Astrocyte (in vitro differentiated cells and primary cell): ENCODE results near the gene IFT43. TPM values are rescaled to one million over a fixed set of nuclear protein-coding genes. Genes with fewer than 3 reads are reported as not detected.

Source experiments
- DNase-seq: peaks from one replicate; pipeline ENCODE4 v3.0.0-alpha.2; 2010; ENCODE audit warnings: low read depth
- FAIRE-seq: peaks from 2 replicates; lab custom pipeline; 2011; peaks lifted over from hg19 to GRCh38; lab: Jason Lieb, UNC
- H2AFZ ChIP-seq: 2 replicates; pipeline ENCODE4 v1.6.0; 2012; ENCODE audit warnings: low read depth, low read length, inconsistent platforms
- H3K27ac ChIP-seq: 2 replicates; pipeline ENCODE4 v1.5.1; 2011; ENCODE audit warnings: low read depth, low read length, inconsistent platforms
- H3K27me3 ChIP-seq: 2 replicates; pipeline ENCODE4 v1.6.0; 2011; ENCODE audit warnings: low read length, inconsistent platforms; ENCODE audit not compliant: insufficient read depth
- H3K36me3 ChIP-seq: 2 replicates; pipeline ENCODE4 v1.5.1; 2011; ENCODE audit warnings: low read length, inconsistent platforms; ENCODE audit not compliant: insufficient read depth
- H3K4me1 ChIP-seq: 2 replicates; pipeline ENCODE4 v1.5.1; 2011; ENCODE audit warnings: low read length, inconsistent platforms; ENCODE audit not compliant: insufficient read depth
- H3K4me2 ChIP-seq: 2 replicates; pipeline ENCODE4 v1.6.0; 2012; ENCODE audit warnings: low read length, inconsistent platforms
- H3K4me3 ChIP-seq: 2 replicates; pipeline ENCODE4 v1.5.1; 2011; ENCODE audit warnings: low read depth, mild to moderate bottlenecking, low read length, inconsistent platforms; ENCODE audit not compliant: insufficient read depth
- H3K79me2 ChIP-seq: 2 replicates; pipeline ENCODE4 v1.6.0; 2012; ENCODE audit warnings: mild to moderate bottlenecking, low read length, inconsistent platforms; ENCODE audit not compliant: insufficient read depth
- H3K9ac ChIP-seq: 2 replicates; pipeline ENCODE4 v1.6.0; 2012; ENCODE audit warnings: mild to moderate bottlenecking, low read length, inconsistent platforms
- H3K9me3 ChIP-seq: 2 replicates; pipeline ENCODE4 v1.5.1; 2012; ENCODE audit warnings: low read depth, mild to moderate bottlenecking, low read length, inconsistent platforms; ENCODE audit not compliant: insufficient read depth
- H4K20me1 ChIP-seq: 2 replicates; pipeline ENCODE4 v1.6.0; 2012; ENCODE audit warnings: low read length, inconsistent platforms; ENCODE audit not compliant: insufficient read depth
- H3K27ac Mint-ChIP-seq: one replicate; pipeline ENCODE4 v1.8.0; 2021; ENCODE audit warnings: mild to moderate bottlenecking, mixed read lengths; ENCODE audit not compliant: unreplicated experiment
- H3K27me3 Mint-ChIP-seq: one replicate; pipeline ENCODE4 v1.8.0; 2021; ENCODE audit warnings: low read depth, mixed read lengths; ENCODE audit not compliant: unreplicated experiment
- H3K36me3 Mint-ChIP-seq: one replicate; pipeline ENCODE4 v1.8.0; 2021; ENCODE audit warnings: low read depth, mixed read lengths; ENCODE audit not compliant: unreplicated experiment
- H3K4me1 Mint-ChIP-seq: one replicate; pipeline ENCODE4 v1.8.0; 2021; ENCODE audit warnings: low read depth, mixed read lengths; ENCODE audit not compliant: unreplicated experiment
- H3K4me3 Mint-ChIP-seq: one replicate; pipeline ENCODE4 v1.8.0; 2021; ENCODE audit warnings: mild to moderate bottlenecking, moderate library complexity, mixed read lengths; ENCODE audit not compliant: unreplicated experiment
- H3K9me3 Mint-ChIP-seq: one replicate; pipeline ENCODE4 v1.8.0; 2021; ENCODE audit warnings: mild to moderate bottlenecking, mixed read lengths; ENCODE audit not compliant: unreplicated experiment
- CTCF ChIP-seq: IDR thresholded peaks from 2 replicates; pipeline ENCODE4 v1.5.1; 2011; ENCODE audit warnings: low read depth, mild to moderate bottlenecking, inconsistent platforms, low read length, moderate library complexity; ENCODE audit not compliant: insufficient read depth
- EZH2 ChIP-seq: IDR thresholded peaks from 2 replicates; pipeline ENCODE4 v1.6.1; 2012; ENCODE audit warnings: mild to moderate bottlenecking, low read length, inconsistent platforms; ENCODE audit not compliant: insufficient read depth
- total RNA-seq: library from RNA; stranded (reverse); gene quantifications from 2 replicates; pipeline ENCODE4 v1.2.1, GENCODE V29; 2021

Gene IFT43
- total RNA-seq, 1 donor from 2014 or later, result 29.4 TPM

- Histone ChIP-seq H3K4me1 (peaks cover 16% of the 10 kb centered on the region), H3K27ac (no peak overlapping the region), H4K20me1 (no peaks in the 10 kb centered on the region), H3K27me3 (no peaks in the 10 kb centered on the region), H3K36me3 (peaks cover 3% of the 10 kb centered on the region), H3K4me3 (no peak overlapping the region), H3K9ac (no peak overlapping the region), H2AFZ (no peak overlapping the region), H3K4me2 (no peak overlapping the region), H3K9me3 (no peaks in the 10 kb centered on the region), H3K79me2 (peaks cover 16% of the 10 kb centered on the region)
- FAIRE-seq (no peak), DNase-seq (no peak)
- peaks cover 7% of the 10 kb centered on the region for H3K36me3 Mint-ChIP-seq
- no peak overlapping the region for H3K27ac Mint-ChIP-seq
- peak overlapping the region; percentile 96 for H3K4me3 Mint-ChIP-seq
- no peaks in the 10 kb centered on the region for H3K9me3 Mint-ChIP-seq
- TF ChIP-seq CTCF (no peak), EZH2 (no peak)
- H3K27me3 Mint-ChIP-seq, result no peaks in the 10 kb centered on the region
- H3K4me1 Mint-ChIP-seq, result peaks cover 13% of the 10 kb centered on the region
Measured at GRCh38 chr14:75987201-75987970, 1.8 kb downstream of the IFT43 start.

DNA sequence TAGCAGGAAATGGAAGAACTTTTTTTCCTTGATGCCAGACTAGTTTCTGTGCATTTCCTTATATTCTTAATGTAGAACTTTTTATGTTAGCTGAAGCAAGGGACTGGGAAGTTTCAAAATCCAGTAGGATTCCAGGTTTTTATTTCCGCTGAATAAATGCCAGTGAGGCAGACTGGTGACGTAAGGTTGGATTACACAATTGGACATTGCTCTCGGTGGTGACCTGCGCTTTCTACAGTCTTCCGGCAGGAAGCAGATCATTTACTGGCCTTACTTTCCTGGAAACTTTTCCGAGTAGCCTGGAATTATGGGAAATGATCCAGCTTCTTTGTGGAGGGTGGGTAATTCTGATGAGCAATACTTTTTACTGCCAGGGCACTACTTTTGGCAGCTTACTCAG, 3.6 kb downstream of the IFT43 start:
- Histone ChIP-seq H3K36me3 (peaks cover 3% of the 10 kb centered on the region), H3K27ac (peak overlapping the region; percentile 40)
- no peak for FAIRE-seq

More for the DNA sequence above, 3.6 kb downstream of the IFT43 start:
- Mint-ChIP-seq H3K27ac (no peak overlapping the region), H3K36me3 (peaks cover 12% of the 10 kb centered on the region), H3K9me3 (no peaks in the 10 kb centered on the region), H3K27me3 (no peaks in the 10 kb centered on the region), H3K4me1 (peaks cover 14% of the 10 kb centered on the region), H3K4me3 (no peak overlapping the region)
- H3K9me3 ChIP-seq, result no peaks in the 10 kb centered on the region
- H3K79me2 ChIP-seq, result peaks cover 16% of the 10 kb centered on the region
- no peaks in the 10 kb centered on the region for H3K27me3 ChIP-seq
- no peak overlapping the region for H3K4me3 ChIP-seq
- no peak overlapping the region for H3K9ac ChIP-seq
- H2AFZ ChIP-seq, result no peak overlapping the region
- H3K4me2 ChIP-seq, result peak overlapping the region; percentile 35
- H4K20me1 ChIP-seq, result no peaks in the 10 kb centered on the region
- peaks cover 16% of the 10 kb centered on the region for H3K4me1 ChIP-seq
- peak; percentile 80 for DNase-seq
- TF ChIP-seq EZH2, result no peak
- TF ChIP-seq CTCF, result no peak
